ENCODE data around the gene SEC11A. TPM values are rescaled to one million over a fixed set of nuclear protein-coding genes. Genes with fewer than 3 reads are reported as not detected.

Gene SEC11A
- total RNA-seq (120 TPM), polyA plus RNA-seq (158 TPM)
- long read RNA-seq, donor 1, transcript SEC11A-207 (1 exons, 2,204 nt): major isoform, 19 of 27 reads
- long read RNA-seq, donor 1, transcript SEC11A-201 (6 exons, 1,656 nt): minor isoform, 7 of 27 reads
- long read RNA-seq, donor 1, partial matches to known transcripts: 0 of 27 reads
- long read RNA-seq, donor 1, other reads (novel, unspliced or antisense): 0 of 27 reads
- long read RNA-seq, donor 2: 0 reads
- long read RNA-seq, donor 3, transcript SEC11A-207 (1 exons, 2,204 nt): major isoform, 199 of 301 reads
- long read RNA-seq, donor 3, transcript SEC11A-201 (6 exons, 1,656 nt): minor isoform, 93 of 301 reads
- long read RNA-seq, donor 3, partial matches to known transcripts: 0 of 301 reads
- long read RNA-seq, donor 3, other reads (novel, unspliced or antisense): 0 of 301 reads
- long read RNA-seq, donor 4, transcript SEC11A-207 (1 exons, 2,204 nt): major isoform, 48 of 69 reads
- long read RNA-seq, donor 4, transcript SEC11A-201 (6 exons, 1,656 nt): minor isoform, 17 of 69 reads
- long read RNA-seq, donor 4, partial matches to known transcripts: 0 of 69 reads
- long read RNA-seq, donor 4, other reads (novel, unspliced or antisense): 0 of 69 reads
- long read RNA-seq, donor 5, transcript SEC11A-202 (7 exons, 1,223 nt): minor isoform, 8 of 328 reads
- long read RNA-seq, donor 5, transcript SEC11A-201 (6 exons, 1,656 nt): minor isoform, 106 of 328 reads
- long read RNA-seq, donor 5, transcript SEC11A-207 (1 exons, 2,204 nt): major isoform, 202 of 328 reads
- long read RNA-seq, donor 5, transcript SEC11A-206 (2 exons, 3,626 nt): minor isoform, 7 of 328 reads
- long read RNA-seq, donor 5, partial matches to known transcripts: 0 of 328 reads
- long read RNA-seq, donor 5, other reads (novel, unspliced or antisense): 0 of 328 reads
- long read RNA-seq, donor 6, transcript SEC11A-207 (1 exons, 2,204 nt): minor isoform, 12 of 53 reads
- long read RNA-seq, donor 6, transcript SEC11A-201 (6 exons, 1,656 nt): major isoform, 39 of 53 reads
- long read RNA-seq, donor 6, partial matches to known transcripts: 0 of 53 reads
- long read RNA-seq, donor 6, other reads (novel, unspliced or antisense): 0 of 53 reads
- long read RNA-seq, donor 7, transcript SEC11A-201 (6 exons, 1,656 nt): minor isoform, 48 of 142 reads
- long read RNA-seq, donor 7, transcript SEC11A-207 (1 exons, 2,204 nt): major isoform, 84 of 142 reads
- long read RNA-seq, donor 7, partial matches to known transcripts: 0 of 142 reads
- long read RNA-seq, donor 7, other reads (novel, unspliced or antisense): 0 of 142 reads
- long read RNA-seq, donor 8, transcript SEC11A-201 (6 exons, 1,656 nt): minor isoform, 25 of 76 reads
- long read RNA-seq, donor 8, transcript SEC11A-207 (1 exons, 2,204 nt): major isoform, 46 of 76 reads
- long read RNA-seq, donor 8, partial matches to known transcripts: 0 of 76 reads
- long read RNA-seq, donor 8, other reads (novel, unspliced or antisense): 0 of 76 reads
- long read RNA-seq, donor 9, transcript SEC11A-207 (1 exons, 2,204 nt): major isoform, 58 of 101 reads
- long read RNA-seq, donor 9, transcript SEC11A-201 (6 exons, 1,656 nt): minor isoform, 32 of 101 reads
- long read RNA-seq, donor 9, partial matches to known transcripts: 5 of 101 reads
- long read RNA-seq, donor 9, other reads (novel, unspliced or antisense): 0 of 101 reads
- long read RNA-seq, donor 10, transcript SEC11A-201 (6 exons, 1,656 nt): major isoform, 53 of 108 reads
- long read RNA-seq, donor 10, transcript SEC11A-207 (1 exons, 2,204 nt): minor isoform, 45 of 108 reads
- long read RNA-seq, donor 10, partial matches to known transcripts: 0 of 108 reads
- long read RNA-seq, donor 10, other reads (novel, unspliced or antisense): 0 of 108 reads

- peak in 8 of 9 donors; percentile 85 to 95 (median 90) for DNase-seq (ENCODE audit: low read depth in 6 of 9, low spot score in 9 of 9)
- WGBS: 0% methylated on average over 57 of the region's 57 CpGs
These were observed at the start of gene SEC11A for GRCh38 chr15:84716036-84716732. Gene SEC11A, minus strand, starts transcription at chr15:84716139. Its CDS starts 64 bp downstream, at chr15:84716075.

GRCh38 chr15:84765675-84766074 lies 49.7 kb upstream of the SEC11A start:
- Histone ChIP-seq H3K4me3 (ENCODE audit: low read length in 2 of 2) (no peak overlapping the region), H3K9me3 (ENCODE audit: control insufficient read depth in 2 of 2, insufficient read depth in 1 of 2, low read length in 1 of 2) (no peaks in the 10 kb centered on the region), H3K27me3 (ENCODE audit: control insufficient read depth in 2 of 2, insufficient read depth in 1 of 2, low read length in 1 of 2) (no peaks in the 10 kb centered on the region), H3K36me3 (ENCODE audit: control insufficient read depth in 2 of 2, insufficient read depth in 2 of 2, low read length in 1 of 2) (peaks cover 46 to 48% of the 10 kb centered on the region in 2 donors), H3K27ac (ENCODE audit: low read depth in 1 of 2, low read length in 1 of 2) (no peak overlapping the region), H3K4me1 (ENCODE audit: control insufficient read depth in 2 of 2, insufficient read depth in 2 of 2, low read length in 2 of 2) (peaks cover 15 to 22% of the 10 kb centered on the region in 2 donors)
- 97% methylated on average over 4 of the region's 4 CpGs for WGBS
- no peak for DNase-seq (ENCODE audit: low read depth in 6 of 9, low spot score in 9 of 9)

More at GRCh38 chr15:84716036-84716732, at the start of gene SEC11A:
- Histone ChIP-seq H3K4me1 (ENCODE audit: control insufficient read depth in 2 of 2, insufficient read depth in 2 of 2, low read length in 2 of 2) (peaks cover 10 to 12% of the 10 kb centered on the region in 2 donors), H3K36me3 (ENCODE audit: control insufficient read depth in 2 of 2, insufficient read depth in 2 of 2, low read length in 1 of 2) (peaks cover under 1 to 3% of the 10 kb centered on the region in 2 donors), H3K9me3 (ENCODE audit: control insufficient read depth in 2 of 2, insufficient read depth in 1 of 2, low read length in 1 of 2) (no peaks in the 10 kb centered on the region), H3K27ac (ENCODE audit: low read depth in 1 of 2, low read length in 1 of 2) (peak within 1 kb of the TSS; percentile 89 to 91), H3K4me3 (ENCODE audit: low read length in 2 of 2) (peak within 1 kb of the TSS; percentile 58 to 87), H3K27me3 (ENCODE audit: control insufficient read depth in 2 of 2, insufficient read depth in 1 of 2, low read length in 1 of 2) (no peaks in the 10 kb centered on the region)

- Histone ChIP-seq H3K36me3 (ENCODE audit: control insufficient read depth in 2 of 2, insufficient read depth in 2 of 2, low read length in 1 of 2) (peaks cover 42 to 48% of the 10 kb centered on the region in 2 donors), H3K27ac (ENCODE audit: low read depth in 1 of 2, low read length in 1 of 2) (no peak overlapping the region), H3K9me3 (ENCODE audit: control insufficient read depth in 2 of 2, insufficient read depth in 1 of 2, low read length in 1 of 2) (no peaks in the 10 kb centered on the region), H3K27me3 (ENCODE audit: control insufficient read depth in 2 of 2, insufficient read depth in 1 of 2, low read length in 1 of 2) (no peaks in the 10 kb centered on the region), H3K4me1 (ENCODE audit: control insufficient read depth in 2 of 2, insufficient read depth in 2 of 2, low read length in 2 of 2) (peaks cover 21 to 26% of the 10 kb centered on the region in 2 donors), H3K4me3 (ENCODE audit: low read length in 2 of 2) (no peak overlapping the region)
- DNase-seq (ENCODE audit: low read depth in 6 of 9, low spot score in 9 of 9): no peak
- 100% methylated on average over 1 of the region's 1 CpG for WGBS
These were observed 49.0 kb upstream of the SEC11A start for GRCh38 chr15:84764989-84765388.

DNA sequence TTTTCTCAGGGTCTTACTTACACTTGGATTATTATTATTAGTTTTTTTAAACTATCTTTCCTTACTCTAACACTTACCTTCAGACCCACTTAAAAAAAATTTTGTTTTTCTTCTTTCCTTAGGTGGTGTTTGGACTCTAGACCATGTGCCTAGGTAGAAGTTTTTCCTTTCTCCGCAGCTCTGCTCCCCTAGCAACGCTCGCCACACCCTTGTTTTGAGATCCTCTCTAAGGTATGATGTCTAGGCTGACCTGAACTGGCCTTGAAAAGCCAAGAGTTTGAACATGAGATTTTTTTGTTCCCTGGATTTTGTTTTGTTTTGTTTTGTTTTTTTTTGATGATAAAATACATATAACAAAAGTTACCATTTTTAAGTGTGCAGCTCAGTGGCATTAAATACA lies 48.6 kb upstream of the SEC11A start:
- no peak overlapping the region for H3K27ac ChIP-seq (ENCODE audit: low read depth in 1 of 2, low read length in 1 of 2)
- H3K4me1 ChIP-seq (ENCODE audit: control insufficient read depth in 2 of 2, insufficient read depth in 2 of 2, low read length in 2 of 2): peaks cover 21 to 28% of the 10 kb centered on the region in 2 donors
- H3K36me3 ChIP-seq (ENCODE audit: control insufficient read depth in 2 of 2, insufficient read depth in 2 of 2, low read length in 1 of 2): peaks cover 38 to 44% of the 10 kb centered on the region in 2 donors
- no peaks in the 10 kb centered on the region for H3K27me3 ChIP-seq (ENCODE audit: control insufficient read depth in 2 of 2, insufficient read depth in 1 of 2, low read length in 1 of 2)
- H3K4me3 ChIP-seq (ENCODE audit: low read length in 2 of 2): no peak overlapping the region
- H3K9me3 ChIP-seq (ENCODE audit: control insufficient read depth in 2 of 2, insufficient read depth in 1 of 2, low read length in 1 of 2): no peaks in the 10 kb centered on the region
- 92% methylated on average over 3 of the region's 3 CpGs for WGBS
- DNase-seq (ENCODE audit: low read depth in 6 of 9, low spot score in 9 of 9): no peak

DNA sequence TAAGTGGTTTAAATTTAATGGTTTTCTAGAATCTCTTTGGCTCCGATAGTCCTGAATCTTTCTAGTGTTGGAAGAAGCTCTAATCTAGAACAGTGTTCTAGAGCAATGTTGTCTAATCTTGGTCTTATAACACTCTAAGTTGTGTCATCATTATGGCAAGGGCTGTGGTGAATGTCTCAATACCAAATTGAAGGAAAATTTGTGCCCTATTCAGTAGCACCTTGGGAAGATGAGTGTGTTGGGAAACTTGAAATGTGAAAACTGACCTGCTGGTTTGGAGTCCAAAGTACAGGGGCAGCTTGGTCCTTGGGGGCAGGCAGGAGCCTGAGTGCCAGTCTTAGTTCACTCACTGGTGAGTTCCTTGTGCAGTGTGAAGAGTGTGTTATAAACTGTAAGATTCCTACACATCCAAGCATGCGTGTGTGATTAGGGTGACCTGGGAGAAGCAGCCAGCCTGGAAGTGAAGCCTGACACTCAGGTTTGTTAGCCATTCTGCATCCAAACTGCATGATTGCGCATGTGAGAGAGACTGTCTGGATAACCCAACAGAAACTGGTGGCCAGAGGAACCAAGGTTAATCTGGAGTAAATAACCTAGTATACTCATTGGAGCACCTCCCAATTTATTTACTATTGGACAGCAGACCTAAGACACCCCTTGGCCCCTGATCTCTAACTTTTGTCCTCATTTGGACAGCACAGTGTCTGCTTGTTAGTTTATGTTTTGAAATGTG lies 47.1 kb upstream of the SEC11A start:
- no peak overlapping the region for H3K4me3 ChIP-seq (ENCODE audit: low read length in 2 of 2)
- DNase-seq (ENCODE audit: low read depth in 6 of 9, low spot score in 9 of 9): no peak
- H3K36me3 ChIP-seq (ENCODE audit: control insufficient read depth in 2 of 2, insufficient read depth in 2 of 2, low read length in 1 of 2): peaks cover 24 to 30% of the 10 kb centered on the region in 2 donors
- H3K27me3 ChIP-seq (ENCODE audit: control insufficient read depth in 2 of 2, insufficient read depth in 1 of 2, low read length in 1 of 2): no peaks in the 10 kb centered on the region
- H3K27ac ChIP-seq (ENCODE audit: low read depth in 1 of 2, low read length in 1 of 2): no peak overlapping the region
- peaks cover 21 to 30% of the 10 kb centered on the region in 2 donors for H3K4me1 ChIP-seq (ENCODE audit: control insufficient read depth in 2 of 2, insufficient read depth in 2 of 2, low read length in 2 of 2)
- H3K9me3 ChIP-seq (ENCODE audit: control insufficient read depth in 2 of 2, insufficient read depth in 1 of 2, low read length in 1 of 2): no peaks in the 10 kb centered on the region
- WGBS: 97% methylated on average over 3 of the region's 3 CpGs

GRCh38 chr15:84761607-84762131 lies 45.7 kb upstream of the SEC11A start:
- Histone ChIP-seq H3K9me3 (ENCODE audit: control insufficient read depth in 2 of 2, insufficient read depth in 1 of 2, low read length in 1 of 2) (no peaks in the 10 kb centered on the region), H3K27ac (ENCODE audit: low read depth in 1 of 2, low read length in 1 of 2) (peak overlapping the region; percentile 86 to 89), H3K36me3 (ENCODE audit: control insufficient read depth in 2 of 2, insufficient read depth in 2 of 2, low read length in 1 of 2) (peaks cover 17 to 18% of the 10 kb centered on the region in 2 donors), H3K4me3 (ENCODE audit: low read length in 2 of 2) (peak overlapping the region in 1 of 2 donors; percentile 10), H3K4me1 (ENCODE audit: control insufficient read depth in 2 of 2, insufficient read depth in 2 of 2, low read length in 2 of 2) (peaks cover 21 to 30% of the 10 kb centered on the region in 2 donors), H3K27me3 (ENCODE audit: control insufficient read depth in 2 of 2, insufficient read depth in 1 of 2, low read length in 1 of 2) (no peaks in the 10 kb centered on the region)
- WGBS: 11% methylated on average over 4 of the region's 4 CpGs
- peak in 7 of 9 donors; percentile 25 to 77 (median 47) for DNase-seq (ENCODE audit: low read depth in 6 of 9, low spot score in 9 of 9)

DNA sequence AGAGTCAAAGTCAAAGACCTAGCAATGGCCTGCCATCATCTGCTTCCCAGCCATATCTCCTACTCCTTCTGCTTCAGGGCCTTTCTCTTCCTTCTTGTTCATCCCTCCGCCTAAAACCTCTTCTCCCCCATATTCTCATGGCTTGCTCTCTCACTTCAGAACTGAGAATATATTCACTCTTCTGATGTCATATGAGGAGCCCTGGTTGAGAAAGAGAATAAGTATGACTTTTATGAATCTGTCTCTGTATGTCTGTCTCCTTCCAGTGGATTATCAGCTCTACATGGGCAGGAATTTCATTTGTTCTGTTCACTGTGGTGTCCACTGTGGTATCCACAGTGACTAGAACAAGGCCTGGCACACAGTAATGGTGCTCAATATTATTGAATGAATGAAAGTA lies 44.3 kb upstream of the SEC11A start:
- H3K9me3 ChIP-seq (ENCODE audit: control insufficient read depth in 2 of 2, insufficient read depth in 1 of 2, low read length in 1 of 2): no peaks in the 10 kb centered on the region
- H3K36me3 ChIP-seq (ENCODE audit: control insufficient read depth in 2 of 2, insufficient read depth in 2 of 2, low read length in 1 of 2): peaks cover 6 to 8% of the 10 kb centered on the region in 2 donors
- no peak for DNase-seq (ENCODE audit: low read depth in 6 of 9, low spot score in 9 of 9)
- no peak overlapping the region for H3K27ac ChIP-seq (ENCODE audit: low read depth in 1 of 2, low read length in 1 of 2)
- H3K4me3 ChIP-seq (ENCODE audit: low read length in 2 of 2): no peak overlapping the region
- WGBS: 93% methylated on average over 1 of the region's 1 CpG
- H3K27me3 ChIP-seq (ENCODE audit: control insufficient read depth in 2 of 2, insufficient read depth in 1 of 2, low read length in 1 of 2): no peaks in the 10 kb centered on the region
- H3K4me1 ChIP-seq (ENCODE audit: control insufficient read depth in 2 of 2, insufficient read depth in 2 of 2, low read length in 2 of 2): peaks cover 24 to 30% of the 10 kb centered on the region in 2 donors
